NCI-H2081 treated with DMSO at 0.1 percent for 48 hours (cell line): ENCODE data around the gene ESPNL.

ENCODE experiments used
- DNase-seq: peaks from one replicate; lab custom pipeline; 2025; lab: John Stamatoyannopoulos, UW

The ESPNL gene

GRCh38 chr2:238140721-238141540 lies 40.8 kb downstream of the ESPNL start:
- DNase-seq = no peak

DNA sequence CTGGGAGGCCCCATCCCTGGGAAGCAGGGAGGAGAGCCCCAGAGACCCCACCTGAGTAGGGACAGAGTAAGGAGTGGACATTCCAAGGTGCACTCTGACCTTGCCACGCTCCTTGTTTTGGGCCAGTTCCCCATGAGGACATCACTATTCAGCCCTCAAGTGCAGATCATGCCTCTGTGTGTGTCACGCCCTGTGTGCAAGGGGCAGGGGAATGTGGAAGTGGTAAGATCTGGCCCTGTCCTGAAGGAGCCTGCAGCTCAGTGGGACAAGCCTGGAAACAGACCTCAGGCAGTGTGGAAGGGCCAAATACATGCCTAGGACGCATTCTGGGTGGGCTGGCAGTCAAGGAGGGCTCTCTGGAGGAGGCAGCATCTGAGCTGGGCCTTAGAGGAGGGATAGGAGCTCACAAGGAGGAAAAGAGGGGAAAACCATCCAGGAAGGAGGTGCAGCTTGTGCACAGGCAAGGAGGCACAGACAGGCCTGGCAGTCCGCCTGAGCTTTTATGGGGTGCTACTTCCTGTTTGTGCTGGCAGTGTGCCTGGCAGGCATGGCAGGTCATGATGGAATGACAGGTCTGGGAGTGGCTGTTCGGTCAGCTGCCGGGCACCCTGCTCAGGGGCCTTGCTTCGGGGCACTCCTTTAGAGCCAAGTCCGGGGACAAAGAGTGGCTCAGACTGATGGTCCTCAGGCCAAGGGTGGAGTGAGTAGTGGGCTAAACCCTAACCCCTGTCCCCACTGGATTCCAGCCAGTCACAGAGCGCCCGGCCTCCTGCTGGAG lies 41.6 kb downstream of the ESPNL start:
- no peak for DNase-seq

DNA sequence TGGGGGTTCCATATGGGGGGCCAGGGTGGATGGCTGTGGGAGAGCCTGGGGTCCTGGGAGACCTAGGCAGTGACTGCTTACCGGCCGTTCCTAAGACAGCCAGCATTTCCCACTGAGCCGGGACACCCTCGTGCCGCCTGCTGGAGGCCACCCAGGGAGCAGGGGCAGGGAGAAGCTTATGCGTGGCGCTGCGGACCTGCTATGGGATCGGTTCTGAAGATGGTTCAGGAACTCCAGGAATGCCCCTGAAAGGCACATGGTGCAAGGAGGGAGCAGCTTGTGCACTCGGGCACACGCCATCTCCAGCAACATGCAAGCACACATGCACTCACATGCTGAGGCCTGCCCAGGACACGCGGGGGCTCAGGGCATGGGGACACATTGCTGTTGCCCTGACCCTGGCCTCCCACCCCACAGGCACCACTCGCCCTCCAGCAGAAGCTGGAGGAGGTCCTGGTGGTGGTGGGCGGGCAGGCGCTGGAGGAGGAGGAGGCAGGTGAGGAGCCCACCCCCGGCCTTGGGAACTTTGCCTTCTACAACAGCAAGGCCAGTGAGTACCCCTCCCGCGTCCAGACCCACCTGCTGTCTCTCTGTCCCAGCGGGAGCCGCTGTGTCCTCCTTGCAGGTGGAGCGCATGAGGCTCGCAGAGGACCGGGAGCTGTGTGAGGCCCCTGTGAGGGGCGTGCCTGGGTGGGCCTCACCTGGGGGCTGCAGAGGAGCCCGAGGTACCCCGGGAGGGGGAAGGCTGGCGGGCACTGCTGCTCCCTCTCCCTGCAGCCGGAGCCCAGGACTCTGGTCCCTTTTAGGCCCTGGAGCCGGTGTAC lies 42.5 kb downstream of the ESPNL start:
- DNase-seq = no peak

DNA sequence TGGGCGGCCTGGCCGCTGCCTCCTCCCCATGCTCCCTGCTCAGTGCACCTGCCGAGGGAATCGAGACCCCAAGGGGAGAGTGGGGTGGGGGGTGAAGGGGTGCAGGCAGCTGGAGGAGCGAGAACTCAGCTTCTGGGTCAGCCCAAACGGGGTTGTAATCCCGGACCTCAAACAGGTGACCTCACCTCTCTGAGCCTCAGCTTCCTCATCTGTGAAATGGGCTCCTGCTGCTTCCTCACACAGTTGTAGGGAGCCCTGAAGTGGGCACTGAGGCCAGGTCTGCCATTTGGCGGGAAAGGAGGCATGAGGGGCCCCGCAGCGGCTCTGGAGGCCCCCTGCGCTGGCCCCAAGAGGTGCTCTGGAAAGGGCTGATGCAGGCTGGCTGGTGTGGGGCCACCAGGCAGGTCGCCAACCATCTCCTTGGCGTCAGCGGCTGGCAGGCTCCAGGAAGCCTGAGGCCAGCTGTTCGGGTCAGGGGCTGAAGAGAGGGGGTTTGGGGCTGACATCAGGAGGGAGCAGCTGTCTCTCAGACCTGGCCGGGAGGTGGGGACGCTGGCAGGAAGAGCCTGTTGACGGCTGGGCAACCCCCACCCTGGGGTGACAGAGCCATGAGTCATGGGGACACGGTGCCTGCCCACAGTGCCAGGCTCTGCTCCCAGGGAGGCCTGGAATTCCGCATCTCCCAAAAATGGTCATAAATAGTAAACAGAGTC lies 43.3 kb downstream of the ESPNL start:
- no peak for DNase-seq

DNA sequence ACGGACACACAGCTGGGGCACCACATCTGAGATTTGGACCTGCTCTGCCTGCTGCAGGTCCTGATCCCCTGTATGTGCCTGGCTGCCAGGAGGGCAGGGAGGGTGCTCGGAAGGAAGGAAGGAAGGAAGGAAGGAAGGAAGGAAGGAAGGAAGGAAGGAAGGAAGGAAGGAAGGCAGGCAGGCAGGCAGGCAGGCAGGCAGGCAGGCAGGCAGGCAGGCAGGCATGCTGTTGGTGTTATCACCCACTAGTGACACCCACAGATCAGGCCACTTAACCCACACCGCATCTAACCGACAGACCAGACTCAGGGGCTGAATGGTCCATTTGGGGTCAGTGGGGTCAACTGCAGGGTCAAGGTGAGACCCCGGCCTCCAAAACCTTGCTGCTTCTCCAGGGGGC lies 44.1 kb downstream of the ESPNL start:
- DNase-seq = no peak

- no peak for DNase-seq
Measured at GRCh38 chr2:238145046-238145445, 44.9 kb downstream of the ESPNL start.

- DNase-seq = no peak
Measured at GRCh38 chr2:238145851-238146250, 45.7 kb downstream of the ESPNL start.

DNA sequence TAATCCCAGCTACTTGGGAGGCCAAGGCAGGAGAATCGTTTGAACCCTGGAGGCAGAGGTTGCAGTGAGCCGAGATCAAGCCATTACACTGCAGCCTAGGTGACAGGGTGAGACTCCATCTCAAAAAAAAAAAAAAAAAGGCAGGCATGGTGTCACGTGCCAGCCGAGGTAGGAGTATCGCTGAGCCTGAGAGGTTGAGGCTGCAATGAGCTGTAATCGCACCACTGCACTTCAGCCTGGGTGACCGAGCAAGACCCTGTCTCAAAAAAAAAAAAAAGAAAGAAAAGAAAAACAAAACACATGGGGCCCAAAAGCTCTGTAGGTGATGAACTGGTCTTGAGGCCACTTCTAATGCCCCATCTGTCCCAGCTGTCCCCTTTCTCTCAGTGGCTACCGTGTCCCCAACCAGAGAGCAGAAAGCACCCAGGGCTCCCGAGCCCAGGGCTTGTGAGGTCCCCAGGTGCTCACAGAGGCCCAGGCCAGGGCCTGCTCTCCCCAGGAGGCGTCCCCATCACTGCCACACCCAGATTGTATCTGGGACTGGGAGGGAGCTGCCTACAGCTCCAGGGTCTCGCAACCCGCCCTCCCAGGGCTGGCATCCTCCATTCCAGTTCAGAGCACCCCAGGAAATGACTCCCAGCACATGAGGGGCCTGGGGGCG lies 46.9 kb downstream of the ESPNL start:
- no peak for DNase-seq

- no peak for DNase-seq
Measured at GRCh38 chr2:238148981-238149380, 48.8 kb downstream of the ESPNL start.

DNA sequence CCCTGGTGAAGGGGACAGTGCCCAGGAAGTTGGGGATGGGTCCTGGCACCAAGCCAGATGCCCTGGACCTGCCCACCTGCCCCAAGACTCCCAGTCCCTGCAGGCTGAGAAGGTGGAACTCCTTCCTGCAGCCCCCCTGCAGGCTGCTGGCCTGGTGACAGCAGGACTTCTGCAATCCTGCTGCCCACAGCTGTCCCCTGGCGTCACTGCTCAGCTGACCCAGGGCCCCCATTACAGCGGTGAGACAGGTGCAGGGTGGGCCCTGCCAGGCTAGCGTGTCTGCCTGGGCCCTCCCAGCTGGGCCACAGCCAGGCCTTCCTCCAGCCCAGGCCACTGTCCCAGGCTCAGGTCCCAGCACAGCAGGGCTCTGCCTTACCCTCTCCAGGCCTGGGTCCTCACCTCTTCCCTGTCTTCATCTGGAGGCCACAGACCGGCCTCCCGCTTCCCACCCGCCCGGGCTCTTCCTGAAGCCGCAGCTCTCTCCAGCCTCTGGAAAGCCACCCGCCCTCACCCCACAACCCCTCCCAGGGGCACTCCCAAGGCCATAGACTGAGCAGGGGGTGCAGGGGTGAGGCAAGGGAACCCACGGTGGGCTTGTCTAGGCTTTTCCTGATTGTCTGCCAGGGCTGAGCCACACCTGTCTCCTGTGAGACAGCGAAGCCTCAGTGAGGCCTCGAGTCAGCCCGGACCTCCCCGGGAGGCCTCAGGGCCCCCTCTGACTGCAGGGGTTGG lies 49.9 kb downstream of the ESPNL start:
- no peak for DNase-seq

- no peak for DNase-seq
Measured at GRCh38 chr2:238150686-238151085, 50.5 kb downstream of the ESPNL start.

DNA sequence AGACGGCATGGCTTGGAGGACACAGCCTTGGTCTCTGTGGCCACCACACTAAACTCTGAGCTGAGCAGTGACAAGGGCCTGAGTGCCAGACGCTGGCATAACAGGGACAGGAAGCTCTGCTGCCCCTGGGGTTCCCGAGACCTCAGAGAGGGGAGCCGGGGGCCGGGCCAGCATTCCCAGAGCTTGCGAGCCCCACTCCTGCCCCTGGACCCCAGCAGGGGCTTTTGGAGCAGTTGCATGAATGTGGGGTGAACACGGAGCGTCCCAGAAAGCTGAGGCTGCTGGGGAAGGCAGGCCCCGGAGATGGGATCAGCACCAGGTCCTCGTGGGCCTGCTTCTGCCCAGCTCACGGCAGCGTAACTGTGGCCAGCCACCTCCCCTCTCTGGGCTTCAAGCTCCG lies 51.1 kb downstream of the ESPNL start:
- no peak for DNase-seq

GRCh38 chr2:238151628-238152235 lies 51.6 kb downstream of the ESPNL start:
- DNase-seq = no peak

- no peak for DNase-seq
Measured at GRCh38 chr2:238152771-238153688, 52.9 kb downstream of the ESPNL start.

GRCh38 chr2:238154570-238154969 lies 54.4 kb downstream of the ESPNL start:
- no peak for DNase-seq

- no peak for DNase-seq
Measured at GRCh38 chr2:238155051-238155760, 55.1 kb downstream of the ESPNL start.

GRCh38 chr2:238155761-238156694 lies 55.9 kb downstream of the ESPNL start:
- no peak for DNase-seq
